ENCODE measurements around the gene CRIP2. TPM values are rescaled to one million over a fixed set of nuclear protein-coding genes. Genes with fewer than 3 reads are reported as not detected.
A peak's percentile ranks its signal among the peaks of the same experiment; 100 is the strongest.

CRIP2 gene
- total and polyA plus RNA-seq, 2 experiments from 2014 or later: 3.4 to 9.6 TPM

GRCh38 chr14:105469456-105470349 lies 4.9 kb upstream of the CRIP2 start:
- H3K27me3 Mint-ChIP-seq (ENCODE audit: insufficient read depth, low read depth, poor library complexity): peaks cover 13% of the 10 kb centered on the region
- ATAC-seq (no peak), DNase-seq (ENCODE audit: low spot score) (no peak)
- Histone ChIP-seq H4K20me1 (replicated peaks; ENCODE audit: insufficient read depth) (no peaks in the 10 kb centered on the region; the same call in 1 of the 2 replicates), H3K9me2 (ENCODE audit: insufficient read depth) (no peaks in the 10 kb centered on the region), H2AFZ (no peak overlapping the region), H3K4me3 (no peak overlapping the region), H3K27ac (ENCODE audit: low read depth) (peak overlapping the region; percentile 79; the same call in 1 of the 2 replicates), H3K36me3 (ENCODE audit: insufficient read depth) (no peaks in the 10 kb centered on the region; the same call in 1 of the 2 replicates), H3F3A (replicated peaks; ENCODE audit: low read depth) (peaks cover 5% of the 10 kb centered on the region; the same call in 1 of the 2 replicates), H3K4me1 (ENCODE audit: insufficient read depth) (peaks cover 9% of the 10 kb centered on the region; the same call in 1 of the 2 replicates), H3K4me2 (no peak overlapping the region), H3K27me3 (ENCODE audit: insufficient read depth) (peaks cover under 1% of the 10 kb centered on the region; the same call in 1 of the 2 replicates), H3K79me2 (replicated peaks; ENCODE audit: insufficient read depth) (no peaks in the 10 kb centered on the region)
- no peak overlapping the region for H3K4me3 Mint-ChIP-seq
- no peak for TF ChIP-seq EZH2phosphoT487 (IDR thresholded peaks at IDR 0.05; ENCODE audit: unreplicated experiment)
- TF ChIP-seq CREB1 (CRISPR knock-in tag; IDR thresholded peaks at IDR 0.05; ENCODE audit: low read depth): no peak
- no peak for TF ChIP-seq STAT1 (IDR thresholded peaks at IDR 0.05; ENCODE audit: unreplicated experiment)
- no peaks in the 10 kb centered on the region for H3K9me3 Mint-ChIP-seq
- peaks cover 5% of the 10 kb centered on the region for H3K4me1 Mint-ChIP-seq
- H3K27ac Mint-ChIP-seq: 0 out of 2 replicates have a peak overlapping the region, but pooled peaks have one; percentile 62
- H3K36me3 Mint-ChIP-seq (ENCODE audit: low read depth): peaks cover 9% of the 10 kb centered on the region; the same call in 1 of the 3 replicates

GRCh38 chr14:105470350-105471296 lies 4.0 kb upstream of the CRIP2 start:
- H2AFZ ChIP-seq: no peak overlapping the region
- no peaks in the 10 kb centered on the region for H3K79me2 ChIP-seq (replicated peaks; ENCODE audit: insufficient read depth)
- H3K4me3 ChIP-seq: no peak overlapping the region
- Mint-ChIP-seq H3K4me3 (no peak overlapping the region), H3K27ac (0 out of 2 replicates have a peak overlapping the region, but pooled peaks have one; percentile 62), H3K4me1 (peaks cover 3% of the 10 kb centered on the region), H3K27me3 (ENCODE audit: insufficient read depth, low read depth, poor library complexity) (peaks cover 18% of the 10 kb centered on the region), H3K9me3 (no peaks in the 10 kb centered on the region), H3K36me3 (ENCODE audit: low read depth) (peaks cover 5% of the 10 kb centered on the region; the same call in 1 of the 3 replicates)
- H3K27ac ChIP-seq (ENCODE audit: low read depth): peak overlapping the region; percentile 79
- H3K36me3 ChIP-seq (ENCODE audit: insufficient read depth): no peaks in the 10 kb centered on the region
- H3K27me3 ChIP-seq (ENCODE audit: insufficient read depth): peaks cover 10% of the 10 kb centered on the region
- DNase-seq (ENCODE audit: low spot score): peak; percentile 60
- ATAC-seq: peak; percentile 3; the same call in 2 of the 3 replicates
- H3F3A ChIP-seq (replicated peaks; ENCODE audit: low read depth): peaks cover 7% of the 10 kb centered on the region; the same call in 1 of the 2 replicates
- peaks cover 10% of the 10 kb centered on the region; the same call in 1 of the 2 replicates for H3K4me1 ChIP-seq (ENCODE audit: insufficient read depth)
- H4K20me1 ChIP-seq (replicated peaks; ENCODE audit: insufficient read depth): no peaks in the 10 kb centered on the region; the same call in 1 of the 2 replicates
- TF ChIP-seq NANOG (IDR thresholded peaks at IDR 0.05; ENCODE audit: borderline replicate concordance): no peak
- TF ChIP-seq CREB1 (CRISPR knock-in tag; IDR thresholded peaks at IDR 0.05; ENCODE audit: low read depth): no peak
- no peak for TF ChIP-seq EZH2phosphoT487 (IDR thresholded peaks at IDR 0.05; ENCODE audit: unreplicated experiment)
- H3K4me2 ChIP-seq: peak overlapping the region; percentile 20; the same call in 1 of the 2 replicates
- no peaks in the 10 kb centered on the region for H3K9me2 ChIP-seq (ENCODE audit: insufficient read depth)

DNA sequence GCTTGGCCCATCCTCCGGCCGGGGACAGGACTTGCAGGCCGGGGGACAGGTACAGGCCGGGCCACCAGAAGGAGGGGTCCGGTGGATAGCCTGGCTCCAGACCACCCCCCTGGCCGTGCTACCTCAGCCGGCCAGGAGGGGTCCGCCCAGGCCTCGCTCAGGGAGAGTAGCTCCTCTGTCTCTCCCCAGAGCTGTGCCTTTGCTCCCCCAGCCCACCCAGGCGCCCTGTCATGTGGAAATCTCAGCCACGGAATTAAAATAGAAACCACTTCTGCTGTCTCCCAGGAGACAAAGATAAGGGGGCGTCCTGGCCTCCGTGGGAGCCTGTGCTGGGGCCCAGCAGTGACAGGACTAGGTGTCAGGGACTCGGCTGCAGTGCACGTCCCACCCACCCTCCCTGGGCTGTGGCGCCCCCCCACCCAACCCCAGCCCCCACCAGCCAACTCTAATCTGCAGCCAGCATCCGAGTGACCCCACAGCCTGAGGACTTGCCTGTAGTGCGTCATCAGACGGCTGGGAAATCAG lies 3.3 kb upstream of the CRIP2 start:
- peaks cover 9% of the 10 kb centered on the region; the same call in 1 of the 2 replicates for H3F3A ChIP-seq (replicated peaks; ENCODE audit: low read depth)
- H2AFZ ChIP-seq: no peak overlapping the region
- ATAC-seq (peak; percentile 39), DNase-seq (ENCODE audit: low spot score) (peak; percentile 72)
- H3K79me2 ChIP-seq (replicated peaks; ENCODE audit: insufficient read depth): no peaks in the 10 kb centered on the region
- H3K9me3 Mint-ChIP-seq: no peaks in the 10 kb centered on the region
- H3K36me3 Mint-ChIP-seq (ENCODE audit: low read depth): peaks cover 3% of the 10 kb centered on the region; the same call in 1 of the 3 replicates
- no peak overlapping the region for H3K4me3 Mint-ChIP-seq
- H3K4me2 ChIP-seq: no peak overlapping the region; the same call in 1 of the 2 replicates
- no peaks in the 10 kb centered on the region; the same call in 1 of the 2 replicates for H4K20me1 ChIP-seq (replicated peaks; ENCODE audit: insufficient read depth)
- H3K27ac ChIP-seq (ENCODE audit: low read depth): 0 out of 2 replicates have a peak overlapping the region, but pooled peaks have one; percentile 79
- peaks cover 3% of the 10 kb centered on the region for H3K4me1 Mint-ChIP-seq
- H3K9me2 ChIP-seq (ENCODE audit: insufficient read depth): no peaks in the 10 kb centered on the region
- H3K27ac Mint-ChIP-seq: no peak overlapping the region
- no peak overlapping the region for H3K4me3 ChIP-seq
- H3K4me1 ChIP-seq (ENCODE audit: insufficient read depth): peaks cover 17% of the 10 kb centered on the region; the same call in 1 of the 2 replicates
- H3K27me3 ChIP-seq (ENCODE audit: insufficient read depth): peaks cover 17% of the 10 kb centered on the region
- peaks cover 23% of the 10 kb centered on the region for H3K27me3 Mint-ChIP-seq (ENCODE audit: insufficient read depth, low read depth, poor library complexity)
- no peaks in the 10 kb centered on the region for H3K36me3 ChIP-seq (ENCODE audit: insufficient read depth)
- TF ChIP-seq EZH2phosphoT487 (IDR thresholded peaks at IDR 0.05; ENCODE audit: unreplicated experiment): no peak
- no peak for TF ChIP-seq CREB1 (CRISPR knock-in tag; IDR thresholded peaks at IDR 0.05; ENCODE audit: low read depth)
- TF ChIP-seq, protein P1, sequence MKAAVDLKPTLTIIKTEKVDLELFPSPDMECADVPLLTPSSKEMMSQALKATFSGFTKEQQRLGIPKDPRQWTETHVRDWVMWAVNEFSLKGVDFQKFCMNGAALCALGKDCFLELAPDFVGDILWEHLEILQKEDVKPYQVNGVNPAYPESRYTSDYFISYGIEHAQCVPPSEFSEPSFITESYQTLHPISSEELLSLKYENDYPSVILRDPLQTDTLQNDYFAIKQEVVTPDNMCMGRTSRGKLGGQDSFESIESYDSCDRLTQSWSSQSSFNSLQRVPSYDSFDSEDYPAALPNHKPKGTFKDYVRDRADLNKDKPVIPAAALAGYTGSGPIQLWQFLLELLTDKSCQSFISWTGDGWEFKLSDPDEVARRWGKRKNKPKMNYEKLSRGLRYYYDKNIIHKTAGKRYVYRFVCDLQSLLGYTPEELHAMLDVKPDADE (IDR thresholded peaks at IDR 0.05): no peak
- no peak for TF ChIP-seq STAT1 (IDR thresholded peaks at IDR 0.05; ENCODE audit: unreplicated experiment)

Data from GM23338 (cell line).